Measurements from ENCODE around the gene PPP6R2.

- TF ChIP-seq GATA2 (IDR thresholded peaks at IDR 0.05; ENCODE audit: low read depth, low read length): no peak
- no peak for TF ChIP-seq GATA3 (IDR thresholded peaks at IDR 0.05; ENCODE audit: low read depth, low read length)
Measured at GRCh38 chr22:50296658-50297490, 46.3 kb upstream of the PPP6R2 start.

All from SH-SY5Y (cell line).